WERI-Rb-1 (cell line): ENCODE results near the gene HECA.

ENCODE experiments used
- DNase-seq: peaks from one replicate; pipeline ENCODE4 v3.0.0-alpha.2; 2020
- H3K27ac ChIP-seq: fragments of 250-450 bp; sonication (Bioruptor Pico); 2 replicates; pipeline ENCODE4 v1.5.1; 2020; ENCODE audit warnings: mild to moderate bottlenecking, moderate library complexity
- H3K27me3 ChIP-seq: fragments of 250-450 bp; sonication (Bioruptor Pico); 2 replicates; pipeline ENCODE4 v1.5.1; 2021; ENCODE audit warnings: mild to moderate bottlenecking, low read depth, moderate library complexity; ENCODE audit not compliant: insufficient read depth, severe bottlenecking
- H3K36me3 ChIP-seq: fragments of 250-450 bp; sonication (Bioruptor Pico); 2 replicates; pipeline ENCODE4 v1.5.1; 2020; ENCODE audit warnings: mild to moderate bottlenecking, moderate library complexity
- H3K4me3 ChIP-seq: 2 replicates; pipeline ENCODE4 v1.5.1; 2011; ENCODE audit warnings: low read depth, mild to moderate bottlenecking, control low read depth, low read length
- H3K9me3 ChIP-seq: fragments of 250-450 bp; sonication (Bioruptor Pico); 2 replicates; pipeline ENCODE4 v1.5.1; 2021; ENCODE audit warnings: mild to moderate bottlenecking, moderate library complexity; ENCODE audit not compliant: severe bottlenecking
- CTCF ChIP-seq: IDR thresholded peaks from 2 replicates; pipeline ENCODE4 v1.5.1; 2011; ENCODE audit warnings: low read depth, mild to moderate bottlenecking, control low read depth, inconsistent platforms, low read length

Gene HECA

GRCh38 chr6:139142262-139142661 lies 7.4 kb downstream of the HECA start:
- Histone ChIP-seq H3K4me3 (no peak overlapping the region), H3K36me3 (no peaks in the 10 kb centered on the region; the same call in 1 of the 2 replicates), H3K9me3 (no peaks in the 10 kb centered on the region), H3K27ac (no peak overlapping the region), H3K27me3 (no peaks in the 10 kb centered on the region)
- no peak for TF ChIP-seq CTCF
- DNase-seq, result no peak

GRCh38 chr6:139143111-139143510 lies 8.2 kb downstream of the HECA start:
- H3K27ac ChIP-seq, result no peak overlapping the region
- H3K9me3 ChIP-seq, result no peaks in the 10 kb centered on the region
- DNase-seq, result no peak
- H3K36me3 ChIP-seq, result no peaks in the 10 kb centered on the region; the same call in 1 of the 2 replicates
- no peak overlapping the region for H3K4me3 ChIP-seq
- no peaks in the 10 kb centered on the region for H3K27me3 ChIP-seq
- no peak for TF ChIP-seq CTCF

- no peak overlapping the region for H3K27ac ChIP-seq
- no peaks in the 10 kb centered on the region for H3K9me3 ChIP-seq
- no peak overlapping the region for H3K4me3 ChIP-seq
- no peak for DNase-seq
- H3K36me3 ChIP-seq, result no peaks in the 10 kb centered on the region
- H3K27me3 ChIP-seq, result no peaks in the 10 kb centered on the region
- TF ChIP-seq CTCF, result no peak
Observed at GRCh38 chr6:139144490-139145085, 9.7 kb downstream of the HECA start.

- H3K36me3 ChIP-seq, result no peaks in the 10 kb centered on the region
- DNase-seq, result no peak
- no peak overlapping the region for H3K27ac ChIP-seq
- no peak overlapping the region for H3K4me3 ChIP-seq
- H3K9me3 ChIP-seq, result no peaks in the 10 kb centered on the region
- H3K27me3 ChIP-seq, result no peaks in the 10 kb centered on the region
- no peak for TF ChIP-seq CTCF
Observed at GRCh38 chr6:139145661-139146060, 10.8 kb downstream of the HECA start.

- DNase-seq, result no peak
- Histone ChIP-seq H3K9me3 (no peaks in the 10 kb centered on the region), H3K27ac (no peak overlapping the region), H3K27me3 (no peaks in the 10 kb centered on the region), H3K36me3 (no peaks in the 10 kb centered on the region), H3K4me3 (no peak overlapping the region)
- no peak for TF ChIP-seq CTCF
Observed at GRCh38 chr6:139146317-139146726, 11.4 kb downstream of the HECA start.

GRCh38 chr6:139147628-139148027 lies 12.7 kb downstream of the HECA start:
- H3K27ac ChIP-seq, result no peak overlapping the region
- TF ChIP-seq CTCF, result no peak
- no peak for DNase-seq

More at GRCh38 chr6:139147628-139148027, 12.7 kb downstream of the HECA start:
- H3K36me3 ChIP-seq, result no peaks in the 10 kb centered on the region
- no peaks in the 10 kb centered on the region for H3K9me3 ChIP-seq
- no peaks in the 10 kb centered on the region for H3K27me3 ChIP-seq
- H3K4me3 ChIP-seq, result no peak overlapping the region
